GM19238 (cell line): ENCODE measurements around the gene WRAP73.

ENCODE experiments used
- DNase-seq: peaks from one replicate; pipeline ENCODE4 v3.0.0; 2011; ENCODE audit warnings: low spot score; ENCODE audit not compliant: insufficient read length

Gene WRAP73, protein sequence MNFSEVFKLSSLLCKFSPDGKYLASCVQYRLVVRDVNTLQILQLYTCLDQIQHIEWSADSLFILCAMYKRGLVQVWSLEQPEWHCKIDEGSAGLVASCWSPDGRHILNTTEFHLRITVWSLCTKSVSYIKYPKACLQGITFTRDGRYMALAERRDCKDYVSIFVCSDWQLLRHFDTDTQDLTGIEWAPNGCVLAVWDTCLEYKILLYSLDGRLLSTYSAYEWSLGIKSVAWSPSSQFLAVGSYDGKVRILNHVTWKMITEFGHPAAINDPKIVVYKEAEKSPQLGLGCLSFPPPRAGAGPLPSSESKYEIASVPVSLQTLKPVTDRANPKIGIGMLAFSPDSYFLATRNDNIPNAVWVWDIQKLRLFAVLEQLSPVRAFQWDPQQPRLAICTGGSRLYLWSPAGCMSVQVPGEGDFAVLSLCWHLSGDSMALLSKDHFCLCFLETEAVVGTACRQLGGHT

DNA sequence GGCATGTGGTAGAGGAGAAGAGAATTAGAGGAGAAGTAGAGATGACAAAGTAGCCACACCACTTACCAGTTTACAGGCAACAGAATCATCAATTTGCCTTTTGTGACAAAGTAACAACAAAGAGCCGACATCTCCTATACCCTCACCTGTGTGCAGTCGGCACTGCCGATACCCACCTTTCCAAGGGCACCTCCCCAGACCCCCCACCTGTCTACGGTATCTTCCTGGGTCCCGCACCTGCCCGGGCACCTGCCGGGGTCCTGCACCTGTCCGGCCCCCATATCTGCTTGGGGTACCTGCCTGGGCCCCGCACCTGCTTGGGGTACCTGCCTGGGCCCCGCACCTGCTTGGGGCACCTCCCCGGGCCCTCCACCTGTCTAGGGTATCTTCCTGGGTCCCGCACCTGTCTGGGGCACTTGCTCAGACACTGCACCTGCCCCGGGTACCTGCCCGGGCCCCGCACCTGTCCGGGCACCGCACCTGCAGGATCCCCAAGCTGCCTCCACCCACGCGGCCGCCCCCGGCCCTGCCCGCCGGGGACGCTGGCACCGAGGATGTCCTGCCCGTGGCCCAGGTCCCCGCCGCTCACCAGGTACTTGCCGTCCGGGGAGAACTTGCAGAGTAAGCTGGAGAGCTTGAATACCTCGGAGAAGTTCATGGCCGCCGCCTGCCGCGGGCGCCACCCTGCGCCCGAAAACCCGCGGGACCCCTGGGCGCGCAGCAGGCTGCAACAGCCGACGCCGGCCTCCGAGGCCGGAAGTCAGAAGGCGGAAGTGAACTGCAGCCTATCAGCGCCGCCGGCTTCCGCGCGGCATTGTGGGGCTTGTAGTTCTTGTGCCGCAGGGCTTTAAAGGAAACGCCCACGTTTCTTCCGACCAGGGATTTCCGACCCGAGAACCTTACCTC lies at the start of gene WRAP73:
TSS of gene WRAP73 (minus strand) at position 762 of the 906 bp plus-strand sequence. CDS start at position 658, 104 bp downstream.
- peak; percentile 99 for DNase-seq

DNA sequence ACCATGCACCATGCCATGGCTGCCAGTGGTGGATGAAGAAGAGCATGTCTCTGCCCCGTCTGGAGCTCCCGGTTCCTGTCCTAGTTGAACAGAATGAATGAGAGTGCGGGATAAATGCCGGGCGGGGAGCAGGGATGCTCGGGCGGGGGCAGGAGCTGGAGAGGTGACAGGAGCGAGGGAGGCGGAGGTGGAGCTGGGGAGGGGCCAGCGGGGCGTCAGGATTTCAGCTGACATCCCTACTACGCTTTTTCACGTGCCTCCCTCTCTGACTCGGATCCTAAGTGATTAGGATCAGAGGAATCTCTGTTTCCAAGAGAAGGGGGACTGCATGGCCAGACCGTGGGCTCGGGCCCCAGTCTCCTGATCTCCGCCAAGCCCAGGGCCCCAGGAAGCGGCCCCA lies 49.7 kb upstream of the WRAP73 start:
- DNase-seq, result no peak

DNA sequence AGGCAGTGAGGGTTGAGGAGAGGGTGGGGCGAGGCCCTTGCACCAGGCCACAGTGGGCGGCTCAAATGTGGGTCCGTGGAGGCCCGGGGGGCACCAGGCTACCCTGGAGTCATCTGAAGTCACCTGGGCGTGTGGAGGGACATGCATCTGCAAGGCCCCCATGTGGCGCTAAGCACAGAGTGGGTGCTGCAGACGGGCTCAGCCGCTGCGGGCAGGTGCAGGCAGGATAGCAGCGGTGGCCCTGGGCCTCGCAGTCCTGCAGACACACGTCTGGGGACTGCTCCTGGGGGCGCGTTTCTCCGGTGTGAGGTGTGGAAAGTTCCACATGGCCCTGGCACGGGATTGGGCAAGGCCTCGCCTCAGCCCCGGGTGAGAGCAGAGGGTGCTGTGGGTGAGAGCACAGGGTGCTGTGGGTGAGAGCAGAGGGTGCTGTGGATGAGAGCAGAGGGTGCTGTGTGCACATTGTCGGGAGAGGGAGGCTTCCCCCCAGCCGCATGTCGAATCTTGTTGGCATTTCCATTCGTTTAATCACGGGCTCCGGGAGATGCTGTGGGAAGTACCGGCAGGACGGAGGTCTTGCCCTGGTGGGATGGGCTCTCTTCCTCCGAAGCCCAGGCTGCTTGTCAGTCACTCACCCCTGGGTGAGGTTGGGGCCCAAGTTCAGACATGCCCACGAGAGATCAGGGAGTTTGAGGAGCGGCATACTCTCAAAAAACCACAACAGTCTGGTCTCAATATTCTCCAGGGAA lies 48.9 kb upstream of the WRAP73 start:
- no peak for DNase-seq

DNA sequence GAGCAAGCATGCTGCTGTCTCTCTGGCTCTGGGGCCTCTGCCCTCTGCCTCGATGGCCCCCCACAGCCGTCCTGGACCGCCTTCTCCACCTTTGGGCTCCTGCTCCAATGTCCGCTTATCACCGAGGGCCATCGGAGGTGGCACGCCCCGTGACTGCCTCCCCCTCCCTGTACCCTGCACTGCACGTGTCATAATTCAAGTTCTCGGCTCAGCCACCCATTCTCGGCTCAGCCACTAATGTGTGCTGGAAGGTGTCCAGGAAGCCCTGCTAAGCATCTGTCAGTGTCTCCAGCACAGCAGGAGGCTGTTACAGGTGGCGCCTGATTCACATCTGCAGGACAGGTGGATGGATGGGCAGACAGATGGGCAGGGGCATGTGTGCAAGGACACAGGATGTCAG lies 47.9 kb upstream of the WRAP73 start:
- DNase-seq, result no peak

DNA sequence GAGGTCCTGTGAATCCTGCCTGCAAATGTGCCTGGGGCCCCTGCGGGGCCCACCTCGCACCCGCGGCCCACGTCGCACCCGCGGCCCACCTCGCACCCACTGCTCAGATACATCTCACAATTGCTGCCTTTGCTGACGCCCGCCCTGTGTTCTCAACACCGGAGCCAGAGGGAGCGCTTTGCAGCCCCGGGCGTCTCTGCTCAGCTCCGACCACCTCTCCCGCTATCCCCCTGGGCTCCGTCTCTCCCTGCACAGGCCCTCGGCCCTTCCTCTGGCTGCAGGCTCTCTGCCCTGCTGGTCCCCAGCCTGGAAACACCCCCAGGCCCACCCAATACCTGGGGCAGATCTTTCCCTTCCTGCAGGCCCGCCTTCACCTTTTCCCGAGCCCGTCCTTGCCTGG lies 47.2 kb upstream of the WRAP73 start:
- DNase-seq, result no peak

DNA sequence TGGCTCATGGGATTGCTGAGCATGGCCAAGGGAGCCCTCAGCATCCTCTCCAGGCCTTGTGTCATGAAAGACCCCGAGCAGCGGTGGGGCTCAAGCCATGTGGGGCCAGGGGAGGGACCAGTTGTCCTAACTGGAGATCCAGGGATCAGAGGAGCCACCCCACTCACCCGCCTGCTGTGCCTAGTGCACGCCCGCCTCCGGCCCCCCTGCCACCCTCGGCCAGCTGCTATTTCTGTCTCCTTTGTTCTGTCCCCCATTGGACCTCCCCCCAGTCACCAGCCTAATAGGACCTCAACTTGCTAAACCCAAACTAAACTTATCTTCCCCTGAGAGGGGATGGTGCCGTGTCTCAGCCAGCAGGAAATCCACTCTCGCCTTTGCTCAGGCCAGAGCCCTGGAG lies 46.8 kb upstream of the WRAP73 start:
- DNase-seq, result no peak

DNA sequence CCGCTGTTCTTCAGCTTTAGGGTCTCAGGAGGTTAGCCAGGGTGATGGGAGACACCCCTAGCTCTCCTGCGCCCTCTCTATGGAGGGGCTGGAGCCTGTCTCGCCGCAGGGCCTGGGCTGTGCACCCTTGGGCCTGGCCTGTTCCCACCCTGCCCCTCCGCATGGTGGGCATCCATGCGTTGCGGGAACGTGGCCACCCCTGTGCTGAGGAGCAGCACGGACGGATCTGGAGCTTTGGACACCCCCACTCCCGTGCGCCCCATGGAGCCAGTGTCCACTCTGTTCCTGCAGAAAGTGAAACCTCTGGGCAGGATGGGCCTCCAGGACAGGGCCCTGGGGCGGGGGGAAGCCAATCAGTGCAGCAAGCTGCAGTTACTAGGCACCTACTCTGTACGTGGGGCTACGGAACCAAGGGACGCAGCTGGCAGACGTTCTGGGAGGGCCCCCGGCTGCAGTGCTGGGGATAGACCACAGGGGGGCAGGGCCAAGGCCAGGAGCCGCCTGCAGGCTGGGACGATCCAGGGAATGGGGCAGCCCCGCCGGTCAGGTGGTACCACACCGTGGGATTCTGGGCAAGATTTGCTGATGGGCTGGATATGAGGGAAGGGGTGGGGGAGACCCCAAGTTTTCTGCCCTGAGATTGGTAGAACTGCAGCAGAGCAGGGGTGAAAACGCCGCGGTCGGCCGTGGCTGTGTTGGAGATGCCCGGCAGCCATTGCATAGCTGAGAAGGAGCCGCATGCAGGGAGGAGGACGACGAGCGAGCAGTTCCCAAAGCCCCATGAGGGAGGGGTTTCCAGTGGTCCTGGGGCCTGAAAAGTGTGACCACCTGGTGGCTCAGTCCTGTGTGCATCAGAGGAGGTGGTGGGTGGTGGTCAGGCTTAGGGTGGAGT lies 45.7 kb upstream of the WRAP73 start:
- peak; percentile 71 for DNase-seq

DNA sequence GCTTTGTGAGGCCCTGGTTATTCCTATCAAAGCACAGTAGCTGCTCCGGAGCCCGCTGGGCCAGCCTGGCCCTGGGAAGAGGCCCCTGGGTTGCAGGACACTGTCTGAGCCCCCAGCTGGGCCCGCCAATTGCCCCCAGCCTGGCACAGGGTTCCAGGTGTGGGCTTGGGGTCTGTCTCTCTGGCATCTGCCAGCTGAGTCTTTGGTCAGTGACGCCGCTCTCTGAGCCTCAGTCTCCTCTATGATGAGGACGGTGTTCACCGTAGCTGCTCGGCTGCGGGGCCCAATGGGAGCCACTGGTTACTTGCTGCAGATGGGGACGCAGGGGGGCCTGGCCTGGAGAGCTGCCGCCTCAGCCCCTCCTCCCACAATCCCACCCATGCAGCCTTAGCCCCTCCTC lies 43.4 kb upstream of the WRAP73 start:
- DNase-seq, result no peak

DNA sequence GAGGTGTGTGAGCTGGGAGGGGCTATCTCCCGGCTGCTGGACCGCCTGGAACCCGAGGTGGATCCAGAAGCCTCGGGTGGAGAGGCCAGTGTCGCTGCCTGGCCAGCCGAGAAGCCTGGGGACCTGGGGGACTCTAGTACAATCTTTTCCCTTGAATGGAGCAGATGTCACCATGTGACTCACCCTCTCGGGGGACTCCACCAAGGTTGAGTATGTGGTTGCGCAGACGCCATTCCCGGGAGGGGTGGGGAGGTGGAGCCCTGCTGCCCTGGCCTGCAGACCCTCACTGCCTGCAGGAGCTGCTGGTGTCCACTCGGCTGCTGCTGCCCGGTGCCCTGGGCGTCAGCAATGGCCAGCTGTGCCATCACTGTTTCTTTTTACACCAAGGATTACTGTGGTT lies 42.7 kb upstream of the WRAP73 start:
- DNase-seq, result no peak

DNA sequence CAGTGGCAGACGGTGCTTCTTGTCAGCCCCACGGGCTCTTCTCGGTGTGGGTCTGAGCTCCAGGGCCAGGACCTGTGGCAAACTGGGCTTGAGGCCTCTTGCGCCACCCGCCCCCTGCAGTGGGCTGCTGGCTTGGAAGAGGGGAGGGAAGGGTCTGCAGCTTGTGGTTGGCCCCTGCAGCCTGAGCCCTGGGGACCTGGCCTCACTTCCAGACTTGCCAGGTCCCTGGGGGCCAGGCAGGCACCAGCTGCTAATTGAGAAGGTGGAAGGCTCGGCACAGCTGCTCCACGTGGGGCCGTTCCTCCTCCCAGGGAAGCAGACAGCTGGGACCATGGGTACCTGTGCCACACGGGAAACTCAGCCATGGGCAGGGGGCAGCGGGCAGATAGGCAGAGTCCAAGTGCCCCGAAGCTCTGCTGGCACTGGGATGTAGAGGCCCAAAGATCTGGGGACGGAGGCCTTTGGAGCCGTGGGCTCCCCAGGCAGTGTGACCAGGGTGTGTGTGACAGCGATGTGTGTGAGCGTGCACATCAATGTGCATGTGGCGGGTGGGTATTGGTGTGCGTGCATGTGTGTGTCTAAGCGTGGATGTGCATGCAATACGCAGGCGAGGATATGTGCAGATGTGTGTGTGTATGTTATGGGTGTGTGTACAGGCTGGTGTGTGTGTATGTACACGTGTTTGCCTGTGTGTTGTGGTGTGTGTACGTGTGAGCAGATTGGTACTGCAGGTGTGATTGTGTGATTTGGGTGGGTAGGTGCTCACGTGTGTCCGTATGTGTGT lies 41.7 kb upstream of the WRAP73 start:
- no peak for DNase-seq

DNA sequence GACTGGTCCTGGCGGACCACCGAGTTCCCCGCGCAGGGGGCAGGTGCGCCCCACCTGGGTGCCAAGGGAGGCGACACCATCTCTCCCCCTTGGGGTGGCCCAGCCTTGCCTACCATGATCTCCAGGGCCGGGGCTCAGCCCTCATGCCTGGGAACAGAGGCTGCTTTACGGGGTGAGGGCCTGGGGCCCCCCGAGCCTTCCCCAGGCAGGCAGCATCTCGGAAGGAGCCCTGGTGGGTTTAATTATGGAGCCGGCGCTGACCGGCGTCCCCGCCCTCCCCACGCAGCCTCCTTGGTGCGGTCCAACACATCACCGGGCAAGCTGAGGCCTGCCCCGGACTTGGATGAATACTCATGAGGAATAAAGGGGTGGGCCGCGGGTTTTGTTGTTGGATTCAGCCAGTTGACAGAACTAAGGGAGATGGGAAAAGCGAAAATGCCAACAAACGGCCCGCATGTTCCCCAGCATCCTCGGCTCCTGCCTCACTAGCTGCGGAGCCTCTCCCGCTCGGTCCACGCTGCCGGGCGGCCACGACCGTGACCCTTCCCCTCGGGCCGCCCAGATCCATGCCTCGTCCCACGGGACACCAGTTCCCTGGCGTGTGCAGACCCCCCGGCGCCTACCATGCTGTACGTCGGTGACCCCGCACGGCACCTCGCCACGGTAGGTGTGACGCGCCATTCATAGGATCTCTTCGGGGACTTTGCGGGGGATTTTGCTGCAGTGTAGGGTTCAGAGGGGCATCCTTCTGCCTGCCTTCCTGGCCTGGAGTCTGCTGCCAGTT lies 40.6 kb upstream of the WRAP73 start:
- DNase-seq, result no peak

DNA sequence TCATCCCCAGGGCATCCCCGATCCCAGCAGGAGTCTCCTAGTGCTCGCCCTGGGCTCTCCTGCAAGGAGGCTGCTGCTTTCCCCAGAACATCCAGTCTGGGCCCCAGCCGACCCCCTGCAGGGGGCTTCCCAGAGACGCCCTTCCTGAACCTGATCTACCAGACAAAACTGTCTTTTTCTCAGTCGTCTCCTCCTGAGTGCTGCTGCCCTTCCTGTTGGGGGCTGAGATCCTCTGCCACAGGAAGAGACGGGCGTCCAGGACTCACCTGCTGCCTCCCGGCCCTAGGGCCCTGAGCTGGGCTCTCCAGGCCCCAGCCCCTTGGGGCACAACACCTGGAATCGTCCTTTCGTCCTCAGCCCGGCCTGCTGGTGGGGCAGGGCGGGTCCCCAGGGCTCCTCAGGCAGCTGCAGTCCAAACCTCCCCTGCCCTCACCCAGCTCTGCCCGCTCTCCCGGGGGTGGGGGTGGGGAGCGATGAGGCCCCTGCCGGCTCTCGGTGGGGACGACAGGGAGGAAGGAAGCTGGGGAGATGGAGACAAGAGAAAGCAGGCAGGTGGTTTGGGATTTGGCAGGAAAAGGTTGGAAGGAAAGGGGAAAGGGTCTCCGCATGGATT lies 39.3 kb upstream of the WRAP73 start:
- no peak for DNase-seq

DNA sequence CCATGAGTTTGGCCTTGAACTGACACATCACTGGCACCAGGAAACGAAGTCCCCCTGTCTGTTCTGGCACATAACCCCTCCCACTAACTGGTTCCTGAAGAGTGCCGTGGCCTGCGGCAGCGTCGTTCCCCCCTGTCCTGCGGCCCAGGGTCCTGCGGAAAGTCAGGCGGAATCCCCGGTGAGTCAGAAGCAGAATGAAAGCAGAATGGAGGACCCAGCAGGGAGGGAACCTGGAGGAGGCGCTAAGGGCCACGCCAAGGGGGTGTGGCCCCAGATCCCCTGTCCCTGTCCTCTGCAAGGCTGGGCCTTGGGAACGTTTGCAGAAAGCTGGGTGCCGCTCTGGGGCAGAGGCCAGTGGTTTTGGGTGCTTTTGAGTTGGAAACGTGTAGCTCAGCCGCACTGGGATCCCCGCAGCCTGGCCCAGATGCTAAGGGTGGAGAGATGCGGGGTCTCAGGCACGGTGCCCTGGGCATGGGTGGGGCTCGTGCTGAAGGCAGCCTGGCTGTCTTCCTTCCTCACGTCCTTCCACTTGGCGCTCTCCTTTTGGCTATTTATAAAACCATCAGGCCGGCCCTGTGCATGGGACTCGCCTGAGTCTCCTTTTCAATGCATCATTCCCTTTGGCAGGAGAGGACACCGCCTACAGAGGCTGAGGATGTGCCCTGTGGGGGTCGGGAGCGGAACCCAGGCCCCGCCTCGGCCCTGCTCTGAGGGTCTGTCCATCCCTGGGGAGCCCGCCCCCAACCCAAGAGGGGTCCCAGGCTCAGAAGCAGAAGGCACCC lies 38.6 kb upstream of the WRAP73 start:
- no peak for DNase-seq

DNA sequence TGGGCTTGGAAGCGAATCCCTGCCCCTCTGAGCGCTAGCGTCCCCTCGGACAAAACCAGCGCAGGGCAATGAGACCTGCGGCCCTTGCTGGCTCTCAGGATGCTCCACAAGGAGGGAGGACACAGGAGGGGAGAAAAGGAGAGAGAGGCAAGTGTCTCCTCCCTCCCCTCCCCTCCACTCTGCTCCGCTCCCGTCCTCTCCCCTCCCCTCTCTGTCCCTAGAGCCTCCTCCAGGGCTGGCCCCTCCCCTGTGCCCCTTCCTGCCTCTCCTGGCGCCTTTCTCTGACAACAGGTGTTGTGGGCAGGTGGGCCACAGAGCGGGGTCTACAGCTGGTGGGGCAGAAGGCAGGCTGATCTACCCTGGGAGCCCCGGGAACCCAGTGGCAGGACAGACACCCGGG lies 37.6 kb upstream of the WRAP73 start:
- DNase-seq, result no peak

DNA sequence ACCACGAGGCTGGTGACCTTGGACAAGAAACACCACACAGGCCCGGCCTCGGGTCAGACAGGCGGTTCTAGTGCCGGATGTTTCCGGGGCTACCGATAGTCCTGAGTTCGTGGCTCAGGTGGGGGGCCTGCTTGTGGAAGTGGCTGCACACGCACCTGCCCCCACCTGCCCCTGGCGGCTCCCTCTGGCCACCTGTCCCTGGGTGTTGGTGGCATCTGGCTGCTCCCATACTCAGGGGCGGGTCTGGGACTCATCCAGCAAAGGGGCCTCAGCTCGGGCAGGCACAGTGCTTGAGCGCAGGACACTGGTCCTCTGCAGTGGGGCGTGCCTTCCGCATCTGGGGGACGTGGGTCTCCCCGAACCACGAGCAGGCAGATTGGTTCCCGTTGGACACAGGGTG lies 36.0 kb upstream of the WRAP73 start:
- DNase-seq, result no peak

DNA sequence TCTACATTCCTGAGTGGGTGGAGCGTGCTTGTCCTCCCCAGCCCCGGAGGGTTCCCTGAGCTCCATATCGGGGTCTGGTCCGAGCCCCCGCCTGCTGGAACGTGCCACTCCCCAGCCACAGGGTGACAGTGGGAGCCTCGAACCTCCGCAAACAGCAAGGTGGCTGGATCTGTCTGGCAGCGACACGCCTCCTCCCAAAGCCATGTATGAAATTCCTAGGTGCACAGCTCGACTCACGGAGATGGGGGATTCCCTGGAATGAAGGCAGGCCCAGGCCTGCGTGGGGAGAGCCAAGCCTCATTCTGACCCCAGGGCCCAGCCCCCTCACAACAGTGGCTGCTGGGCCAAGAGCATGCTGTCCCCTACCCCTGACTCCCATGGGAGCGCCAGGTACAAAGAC lies 35.3 kb upstream of the WRAP73 start:
- no peak for DNase-seq

DNA sequence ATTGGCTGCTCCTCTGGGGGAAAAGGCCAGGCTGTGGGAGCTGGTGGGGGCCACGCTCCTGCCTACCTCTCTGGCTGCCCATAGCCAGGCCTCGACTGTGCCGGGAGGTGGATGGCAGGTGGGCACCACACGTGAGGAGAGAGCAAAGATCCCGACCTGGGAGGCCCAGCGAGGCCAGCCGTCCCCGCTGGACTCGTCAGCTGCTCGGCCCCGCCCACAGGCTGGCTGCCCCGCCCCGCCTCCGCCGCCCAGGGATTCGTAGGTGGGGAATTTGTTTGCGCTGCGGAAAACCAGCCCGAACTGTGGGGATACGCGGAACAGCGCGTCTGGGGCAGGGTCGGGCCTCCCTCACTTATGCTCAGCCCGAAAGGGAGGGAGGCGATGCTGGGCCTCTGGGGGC lies 34.1 kb upstream of the WRAP73 start:
- no peak for DNase-seq

DNA sequence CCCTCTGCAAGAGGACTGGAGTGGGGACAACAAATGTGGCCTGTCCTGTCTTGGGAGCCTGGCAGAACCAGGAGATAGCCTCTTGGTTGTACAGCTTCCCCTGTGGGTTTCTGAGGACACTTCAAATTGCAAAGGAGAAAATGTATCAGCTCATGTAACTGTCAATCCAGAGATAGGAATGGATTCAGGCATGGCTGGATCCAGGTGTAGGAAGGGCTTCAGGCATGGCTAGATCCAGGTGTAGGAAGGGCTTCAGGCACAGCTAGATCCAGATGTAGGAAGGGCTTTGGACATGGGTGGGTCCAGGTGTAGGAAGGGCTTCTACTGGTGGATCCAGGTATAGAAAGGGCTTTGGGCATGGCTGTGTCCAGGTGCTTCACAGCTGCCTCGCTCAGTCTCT lies 33.3 kb upstream of the WRAP73 start:
- DNase-seq, result no peak
